DMS53 treated with DMSO at 0.1 percent for 48 hours (cell line): ENCODE measurements around the gene PDZD2.

ENCODE experiments used
- DNase-seq: peaks from one replicate; lab custom pipeline; 2025; ENCODE audit not compliant: unreplicated experiment; lab: John Stamatoyannopoulos, UW

PDZD2 gene

DNA sequence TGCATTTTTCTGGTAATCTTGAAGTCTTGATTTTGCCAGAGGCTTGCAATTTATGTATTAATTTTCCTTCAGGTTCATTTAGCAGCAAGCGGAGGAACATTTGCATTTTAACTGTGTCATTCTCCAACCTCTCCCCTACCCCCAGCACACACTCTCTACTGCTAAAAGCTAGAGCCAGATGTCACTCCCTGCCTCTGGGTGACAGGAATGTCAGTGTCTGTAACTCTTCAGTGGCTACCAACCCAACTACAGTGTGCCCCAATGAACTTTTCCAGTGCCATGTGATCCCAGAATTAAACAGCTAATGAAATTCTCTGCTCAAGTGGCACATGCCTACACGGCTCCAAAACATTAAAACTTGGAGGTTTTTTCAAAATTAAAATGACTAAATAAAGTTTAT, 274.9 kb downstream of the PDZD2 start:
- no peak for DNase-seq

DNA sequence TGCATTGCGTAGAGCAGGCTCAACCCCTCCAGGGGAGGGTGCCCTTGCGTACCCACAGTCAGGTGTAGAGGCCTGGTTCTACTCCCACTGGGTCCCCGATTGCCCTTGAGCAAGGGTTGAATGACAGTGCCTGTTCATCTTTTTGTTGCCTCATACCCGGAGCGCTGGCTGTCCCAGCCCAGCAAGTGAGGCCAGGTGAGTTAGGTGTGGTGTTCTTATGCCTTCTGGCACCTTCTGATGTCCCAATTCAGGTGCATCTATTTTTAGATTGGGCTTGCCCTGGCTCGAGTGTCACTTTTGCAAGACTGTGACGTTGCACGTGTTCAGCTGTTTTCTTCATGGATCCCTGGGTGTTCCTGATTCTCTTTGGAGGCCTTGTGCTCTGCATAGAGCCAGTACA, 277.4 kb downstream of the PDZD2 start:
- DNase-seq: no peak

DNA sequence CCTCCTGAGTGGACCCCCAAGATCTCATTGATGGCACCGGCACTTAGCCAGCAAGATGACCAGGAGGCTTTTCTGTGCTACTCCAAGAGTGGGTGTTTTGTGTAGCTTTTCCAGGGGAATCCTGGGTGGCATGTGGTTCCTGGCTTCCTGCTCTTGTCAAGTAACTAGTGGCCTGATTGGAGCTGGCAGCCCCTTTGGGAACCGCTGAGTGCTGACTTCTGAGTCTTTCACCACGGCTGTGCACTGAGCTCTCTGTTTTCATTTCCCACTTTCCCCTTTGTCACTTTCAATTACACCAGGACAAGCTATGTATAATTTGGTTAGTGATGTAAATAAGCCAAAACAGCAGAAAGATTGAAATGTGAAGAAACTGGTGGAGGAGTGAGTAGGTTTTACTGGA, 279.8 kb downstream of the PDZD2 start:
- DNase-seq: no peak

GRCh38 chr5:31921852-31922305, 282.9 kb downstream of the PDZD2 start:
- no peak for DNase-seq

- DNase-seq: no peak
Observed at GRCh38 chr5:31924005-31924404, 285.1 kb downstream of the PDZD2 start.

- DNase-seq: no peak
Observed at GRCh38 chr5:31931874-31932273, 292.9 kb downstream of the PDZD2 start.

DNA sequence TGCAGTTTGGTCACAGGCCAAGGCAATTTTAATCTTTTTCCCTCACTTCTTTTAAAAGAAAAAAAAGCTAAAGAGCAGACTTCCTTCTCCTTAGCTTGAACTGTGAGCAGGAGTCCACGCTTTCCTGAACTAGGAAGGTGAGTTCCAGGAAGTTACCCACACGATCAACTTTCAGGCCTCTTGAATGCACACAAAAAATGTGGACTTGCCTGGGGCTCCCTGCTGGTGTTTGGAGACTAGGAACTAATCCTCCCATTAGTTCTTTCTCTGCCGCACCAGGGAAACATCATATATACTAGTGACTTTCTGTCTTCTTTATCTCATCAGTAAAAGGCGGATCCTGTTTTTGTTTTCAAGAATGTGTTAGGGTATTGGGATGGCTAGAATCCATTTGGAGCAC, 295.2 kb downstream of the PDZD2 start:
- no peak for DNase-seq

GRCh38 chr5:31935496-31936369, 296.8 kb downstream of the PDZD2 start:
- no peak for DNase-seq

GRCh38 chr5:31936683-31937082, 297.8 kb downstream of the PDZD2 start:
- no peak for DNase-seq

DNA sequence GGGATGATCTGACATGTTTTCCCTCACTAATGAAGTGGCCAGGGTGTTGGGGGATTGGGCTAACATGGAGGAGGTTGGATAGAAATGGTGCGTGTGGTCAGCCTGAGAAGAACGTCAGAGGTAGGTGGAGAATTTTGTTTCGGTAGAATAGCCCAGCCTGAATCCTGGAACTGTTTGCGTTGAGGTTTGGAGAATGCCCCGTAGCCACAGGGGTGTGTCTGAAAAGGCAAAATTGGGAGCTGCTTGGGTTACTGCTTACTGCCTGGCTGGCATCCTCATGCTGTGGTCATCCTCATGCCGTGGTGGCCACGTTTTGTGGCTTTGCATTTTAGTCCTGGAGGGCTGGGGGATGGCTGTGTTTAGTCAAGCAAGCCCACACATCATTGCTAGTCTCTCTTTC, 298.3 kb downstream of the PDZD2 start:
- DNase-seq: no peak

- no peak for DNase-seq
Observed at GRCh38 chr5:31937703-31938102, 298.8 kb downstream of the PDZD2 start.

DNA sequence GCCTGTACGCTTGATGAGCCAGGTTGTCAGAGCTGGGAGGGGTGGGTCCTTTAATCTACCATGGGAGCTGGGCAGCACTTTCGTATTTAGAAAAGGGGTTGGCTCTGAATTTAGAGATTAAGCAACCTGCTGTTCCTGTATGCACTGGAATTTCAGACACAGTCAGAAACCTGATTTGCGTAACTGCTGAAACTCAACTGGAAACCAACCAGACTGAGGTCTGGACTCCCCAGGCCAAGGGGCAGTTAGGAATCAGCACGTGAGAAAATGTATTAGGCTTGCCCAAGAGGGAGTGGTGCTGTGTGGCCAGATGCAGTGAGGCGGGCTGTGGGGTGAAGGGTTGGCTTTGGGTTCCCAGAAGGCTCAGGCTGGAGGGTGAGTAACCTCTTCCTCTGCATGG, 300.2 kb downstream of the PDZD2 start:
- no peak for DNase-seq

- no peak for DNase-seq
Observed at GRCh38 chr5:31941151-31941755, 302.3 kb downstream of the PDZD2 start.

- no peak for DNase-seq
Observed at GRCh38 chr5:31942546-31942945, 303.6 kb downstream of the PDZD2 start.

- DNase-seq: no peak
Observed at GRCh38 chr5:31944684-31945445, 305.9 kb downstream of the PDZD2 start.

DNA sequence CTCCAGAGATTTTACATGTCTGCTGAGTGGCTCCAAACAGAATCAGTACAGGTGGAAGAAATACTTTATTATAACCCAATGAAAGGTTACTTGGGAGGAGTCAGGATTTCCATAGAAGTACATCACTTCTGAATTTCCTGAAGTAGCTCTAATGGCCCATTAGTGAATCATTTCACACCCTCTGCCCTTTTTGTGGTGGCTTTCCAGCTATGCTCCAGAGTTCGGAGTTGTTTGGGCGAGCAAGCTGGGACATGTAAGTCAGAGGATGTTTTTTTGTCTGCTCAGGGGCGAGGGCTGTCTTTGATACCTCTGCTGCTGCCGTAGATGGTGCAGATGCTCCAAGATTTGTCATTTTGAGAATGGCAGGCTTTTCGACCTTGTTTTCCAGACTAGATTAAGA, 309.1 kb downstream of the PDZD2 start:
- DNase-seq: no peak

- no peak for DNase-seq
Observed at GRCh38 chr5:31952067-31952466, 313.1 kb downstream of the PDZD2 start.

- DNase-seq: no peak
Observed at GRCh38 chr5:31954091-31954490, 315.2 kb downstream of the PDZD2 start.

DNA sequence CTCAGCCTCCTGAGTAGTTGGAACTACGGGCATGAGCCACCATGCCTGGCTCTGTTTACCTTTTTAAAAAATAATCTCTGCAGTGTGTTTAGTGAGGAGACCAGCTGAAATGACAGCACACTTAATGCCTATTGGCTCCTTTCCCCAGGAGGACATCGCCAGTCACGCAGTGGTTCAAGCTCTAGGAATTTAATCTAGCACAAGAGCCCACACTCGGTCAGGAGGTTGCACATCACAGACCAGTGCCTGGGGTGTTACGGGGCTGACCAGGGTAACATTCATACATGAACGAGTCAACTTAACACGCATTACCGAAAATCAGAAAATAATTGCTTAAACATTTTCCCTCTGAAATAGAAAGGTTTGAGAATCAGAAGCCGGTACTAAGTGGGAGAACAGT, 318.2 kb downstream of the PDZD2 start:
- no peak for DNase-seq

DNA sequence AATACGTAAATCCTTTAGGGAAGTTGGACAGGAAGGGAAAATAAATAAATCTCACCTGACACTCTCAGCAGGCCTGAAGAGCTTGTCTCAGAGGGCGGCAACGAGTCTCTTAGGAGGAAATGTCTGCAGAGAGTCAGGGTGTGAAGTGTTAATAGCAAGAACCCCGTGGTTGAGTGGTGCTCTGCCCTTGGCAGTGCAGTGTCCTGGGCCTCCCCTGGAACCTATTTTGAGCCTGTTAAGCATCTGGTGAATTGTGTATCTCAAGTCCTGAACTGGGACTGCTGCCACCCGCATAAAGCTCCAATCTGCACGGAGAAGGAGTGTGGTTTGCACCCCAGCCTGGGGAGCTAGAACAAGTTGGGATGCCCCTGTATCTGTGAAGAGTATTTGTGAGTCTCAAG, 323.4 kb downstream of the PDZD2 start:
- no peak for DNase-seq

DNA sequence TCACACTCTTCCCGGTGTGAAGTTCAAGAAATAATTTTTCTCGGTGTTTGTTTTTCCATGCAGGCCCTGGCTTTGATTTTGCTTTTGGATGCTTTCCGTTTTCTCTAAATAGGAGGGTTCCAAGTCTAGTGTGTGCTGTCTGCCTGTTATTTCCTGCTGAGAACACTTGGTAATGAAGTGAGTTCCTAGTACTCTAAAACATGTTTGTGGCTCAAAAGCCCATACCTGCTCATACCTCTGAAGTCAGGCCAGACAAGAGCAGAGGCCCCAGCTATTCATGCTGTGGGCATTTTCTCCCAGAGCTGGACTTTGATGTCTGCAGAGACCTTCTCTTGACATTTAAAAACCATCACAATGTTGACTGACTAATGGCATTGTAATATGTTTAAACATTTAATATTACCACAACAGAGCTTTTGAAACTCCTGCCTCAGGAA, 324.0 kb downstream of the PDZD2 start:
- no peak for DNase-seq
